Kidney glomerular epithelial cell (primary cell): ENCODE measurements around the gene ME1.
"Not testable (repeated sequence)": the region's sequence is repeated elsewhere in the genome, so short reads cannot be mapped to it uniquely, and the experiment has no call there.

Experiments
- DNase-seq: peaks from one replicate; lab custom pipeline; 2025; lab: John Stamatoyannopoulos, UW

ME1 gene

GRCh38 chr6:83430611-83431544 lies at the start of gene ME1:
Gene ME1, minus strand, starts transcription at chr6:83431051. Its CDS starts 97 bp downstream, at chr6:83430954.
- peak; percentile 32 for DNase-seq

- no peak for DNase-seq
Observed at GRCh38 chr6:83480470-83480869, 49.6 kb upstream of the ME1 start.

GRCh38 chr6:83479389-83479788 lies 48.5 kb upstream of the ME1 start:
- DNase-seq, result no peak

GRCh38 chr6:83476971-83477370 lies 46.1 kb upstream of the ME1 start:
- DNase-seq, result no peak

- DNase-seq, result peak; percentile 1
Observed at GRCh38 chr6:83474309-83474708, 43.5 kb upstream of the ME1 start.

- no peak for DNase-seq
Observed at GRCh38 chr6:83472767-83473166, 41.9 kb upstream of the ME1 start.

GRCh38 chr6:83470587-83470986 lies 39.7 kb upstream of the ME1 start:
- no peak for DNase-seq

- DNase-seq, result no peak
Observed at GRCh38 chr6:83470001-83470400, 39.1 kb upstream of the ME1 start.

- no peak for DNase-seq
Observed at GRCh38 chr6:83467620-83468036, 36.8 kb upstream of the ME1 start.

GRCh38 chr6:83466328-83466727 lies 35.5 kb upstream of the ME1 start:
- DNase-seq, result no peak

GRCh38 chr6:83464381-83465140 lies 33.7 kb upstream of the ME1 start:
- DNase-seq, result no peak

- no peak for DNase-seq
Observed at GRCh38 chr6:83463886-83464285, 33.0 kb upstream of the ME1 start.

GRCh38 chr6:83462524-83462923 lies 31.7 kb upstream of the ME1 start:
- no peak for DNase-seq

- DNase-seq, result no peak
Observed at GRCh38 chr6:83461438-83461837, 30.6 kb upstream of the ME1 start.

- no peak for DNase-seq
Observed at GRCh38 chr6:83459663-83460062, 28.8 kb upstream of the ME1 start.

GRCh38 chr6:83450015-83450414 lies 19.2 kb upstream of the ME1 start:
- DNase-seq, result not testable (repeated sequence)

GRCh38 chr6:83444086-83444699 lies 13.3 kb upstream of the ME1 start:
- DNase-seq, result not testable (repeated sequence)

GRCh38 chr6:83443516-83443915 lies 12.7 kb upstream of the ME1 start:
- no peak for DNase-seq

- peak; percentile 44 for DNase-seq
Observed at GRCh38 chr6:83442752-83443151, 11.9 kb upstream of the ME1 start.

- no peak for DNase-seq
Observed at GRCh38 chr6:83439201-83439600, 8.3 kb upstream of the ME1 start.

GRCh38 chr6:83436674-83437073 lies 5.8 kb upstream of the ME1 start:
- no peak for DNase-seq

- no peak for DNase-seq
Observed at GRCh38 chr6:83433177-83433576, 2.3 kb upstream of the ME1 start.

- no peak for DNase-seq
Observed at GRCh38 chr6:83432636-83433035, 1.8 kb upstream of the ME1 start.
